Measurements from ENCODE around the gene GOLGA8T.
"Not testable (repeated sequence)": the region's sequence is repeated elsewhere in the genome, so short reads cannot be mapped to it uniquely, and the experiment has no call there.

DNA sequence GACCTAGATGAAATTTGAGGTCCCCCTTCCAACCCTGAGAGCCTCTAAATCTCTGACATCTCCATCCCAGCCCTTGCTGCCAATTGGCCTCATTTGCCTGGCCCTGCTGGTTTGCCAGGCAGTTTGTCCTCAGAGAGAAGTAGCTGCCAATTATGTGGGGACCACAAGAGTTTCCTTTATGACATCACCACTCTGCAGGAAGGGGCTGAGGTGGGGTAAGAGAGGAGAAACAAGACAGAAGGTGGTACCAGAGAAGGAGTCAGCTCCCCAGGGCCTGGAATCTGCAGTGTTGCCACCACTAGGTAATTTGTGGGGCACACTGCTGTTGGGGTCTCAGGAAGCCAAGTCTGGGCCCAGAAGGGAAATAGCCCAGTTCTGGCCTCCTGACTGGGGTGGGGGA lies 45.0 kb downstream of the GOLGA8T start:
- TF ChIP-seq, protein P1, sequence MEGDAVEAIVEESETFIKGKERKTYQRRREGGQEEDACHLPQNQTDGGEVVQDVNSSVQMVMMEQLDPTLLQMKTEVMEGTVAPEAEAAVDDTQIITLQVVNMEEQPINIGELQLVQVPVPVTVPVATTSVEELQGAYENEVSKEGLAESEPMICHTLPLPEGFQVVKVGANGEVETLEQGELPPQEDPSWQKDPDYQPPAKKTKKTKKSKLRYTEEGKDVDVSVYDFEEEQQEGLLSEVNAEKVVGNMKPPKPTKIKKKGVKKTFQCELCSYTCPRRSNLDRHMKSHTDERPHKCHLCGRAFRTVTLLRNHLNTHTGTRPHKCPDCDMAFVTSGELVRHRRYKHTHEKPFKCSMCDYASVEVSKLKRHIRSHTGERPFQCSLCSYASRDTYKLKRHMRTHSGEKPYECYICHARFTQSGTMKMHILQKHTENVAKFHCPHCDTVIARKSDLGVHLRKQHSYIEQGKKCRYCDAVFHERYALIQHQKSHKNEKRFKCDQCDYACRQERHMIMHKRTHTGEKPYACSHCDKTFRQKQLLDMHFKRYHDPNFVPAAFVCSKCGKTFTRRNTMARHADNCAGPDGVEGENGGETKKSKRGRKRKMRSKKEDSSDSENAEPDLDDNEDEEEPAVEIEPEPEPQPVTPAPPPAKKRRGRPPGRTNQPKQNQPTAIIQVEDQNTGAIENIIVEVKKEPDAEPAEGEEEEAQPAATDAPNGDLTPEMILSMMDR (IDR thresholded peaks at IDR 0.05; ENCODE audit: insufficient read depth, low read depth, low read length): not testable (repeated sequence)
- TF ChIP-seq EZH2 (IDR thresholded peaks at IDR 0.05; ENCODE audit: insufficient read depth, low read length): not testable (repeated sequence)

Measured in astrocyte (in vitro differentiated cells and primary cell).